Fibroblast of villous mesenchyme (primary cell): ENCODE data around the gene UBE3D. TPM values are rescaled to one million over a fixed set of nuclear protein-coding genes. Genes with fewer than 3 reads are reported as not detected.

Experiments
- DNase-seq: peaks from one replicate; pipeline ENCODE4 v3.0.0-alpha.2; 2010; ENCODE audit warnings: low read depth
- H3K4me3 ChIP-seq: 2 replicates; pipeline ENCODE4 v1.5.1; 2011; ENCODE audit warnings: low read depth, mild to moderate bottlenecking, low read length
- CTCF ChIP-seq: IDR thresholded peaks from 2 replicates; pipeline ENCODE4 v1.5.1; 2012; ENCODE audit warnings: low read depth, mild to moderate bottlenecking, low read length; ENCODE audit not compliant: insufficient read depth
- total RNA-seq: library from RNA; depleted of rRNA; stranded (reverse); fragments of >200 nt; gene quantifications from 2 replicates; pipeline ENCODE4 v1.2.3, GENCODE V29; 2012

Gene UBE3D
- total RNA-seq, 1 donor: 9.5 TPM

DNA sequence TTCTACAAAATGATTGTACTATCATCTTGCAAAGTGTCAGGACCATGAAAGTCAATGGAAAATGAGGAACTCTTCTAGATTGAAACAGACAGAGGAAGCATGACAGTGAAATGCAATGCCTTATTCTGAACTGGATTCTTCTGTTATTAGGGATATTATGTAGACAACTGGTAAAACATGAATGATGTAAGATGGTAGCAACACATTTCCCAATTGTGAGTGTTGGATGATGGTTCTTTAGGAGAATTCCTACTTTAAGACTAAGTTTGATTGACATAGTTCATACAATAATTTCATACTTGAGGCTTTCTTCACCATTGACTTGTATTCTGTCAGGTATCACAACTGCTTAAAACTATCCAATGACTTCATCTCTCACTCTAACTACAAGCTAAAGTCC, 4.5 kb downstream of the UBE3D start:
- no peak overlapping the region for H3K4me3 ChIP-seq
- no peak for DNase-seq
- TF ChIP-seq CTCF: no peak

DNA sequence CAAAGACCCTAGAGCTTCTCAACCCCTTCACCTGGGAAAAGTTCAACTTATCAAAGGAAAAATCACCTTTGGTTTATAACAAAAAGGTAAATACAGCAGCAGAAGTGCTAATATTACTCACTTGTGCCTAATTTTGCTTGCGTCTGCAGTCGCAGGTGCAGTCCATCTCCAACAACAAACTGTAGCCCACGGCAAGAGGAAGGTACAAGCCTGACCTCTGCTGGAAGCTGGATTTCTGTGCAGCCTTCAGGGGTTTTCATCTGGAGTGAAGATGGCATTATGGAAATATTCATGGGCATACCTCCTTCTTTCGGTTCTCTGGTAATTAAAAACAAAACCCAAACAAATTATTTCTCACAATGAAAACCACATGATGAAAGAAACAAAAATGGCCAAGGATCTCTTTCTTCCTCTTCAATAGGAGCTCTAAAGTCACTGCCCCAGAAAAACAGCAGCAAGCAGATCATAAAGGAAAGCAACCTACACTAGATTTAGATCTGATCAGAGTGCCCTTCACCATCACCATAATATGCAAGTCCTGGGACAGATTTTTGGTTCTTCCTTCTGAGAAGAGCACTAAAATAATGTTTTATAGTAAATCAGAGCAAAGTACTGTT, 7.8 kb downstream of the UBE3D start:
- peak; percentile 87 for TF ChIP-seq CTCF
- peak; percentile 56 for DNase-seq
- H3K4me3 ChIP-seq: no peak overlapping the region

- TF ChIP-seq CTCF: peak; percentile 80
- no peak overlapping the region for H3K4me3 ChIP-seq
- DNase-seq: peak; percentile 56
These were observed 10.2 kb downstream of the UBE3D start for GRCh38 chr6:83055366-83055964.

DNA sequence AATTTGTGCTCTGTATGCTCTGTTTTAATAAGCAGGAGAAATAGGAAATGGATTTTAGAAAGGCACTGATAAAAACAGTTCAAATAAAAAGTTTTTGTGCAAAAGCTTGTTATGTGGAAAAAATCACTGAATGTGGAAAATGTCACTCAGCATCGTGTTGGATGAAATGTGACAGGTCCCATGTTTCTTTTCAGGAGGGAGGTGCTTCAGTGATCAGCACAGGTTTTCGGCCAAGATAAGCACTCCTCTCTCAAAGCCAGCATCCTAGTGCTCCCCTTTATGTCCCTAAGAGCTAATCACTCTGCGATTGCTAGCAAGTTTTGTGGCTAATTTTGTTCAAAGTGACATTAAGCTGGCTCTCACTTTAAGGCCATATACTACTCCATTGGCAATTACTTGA, 12.0 kb downstream of the UBE3D start:
- TF ChIP-seq CTCF: no peak
- H3K4me3 ChIP-seq: no peak overlapping the region
- no peak for DNase-seq

DNA sequence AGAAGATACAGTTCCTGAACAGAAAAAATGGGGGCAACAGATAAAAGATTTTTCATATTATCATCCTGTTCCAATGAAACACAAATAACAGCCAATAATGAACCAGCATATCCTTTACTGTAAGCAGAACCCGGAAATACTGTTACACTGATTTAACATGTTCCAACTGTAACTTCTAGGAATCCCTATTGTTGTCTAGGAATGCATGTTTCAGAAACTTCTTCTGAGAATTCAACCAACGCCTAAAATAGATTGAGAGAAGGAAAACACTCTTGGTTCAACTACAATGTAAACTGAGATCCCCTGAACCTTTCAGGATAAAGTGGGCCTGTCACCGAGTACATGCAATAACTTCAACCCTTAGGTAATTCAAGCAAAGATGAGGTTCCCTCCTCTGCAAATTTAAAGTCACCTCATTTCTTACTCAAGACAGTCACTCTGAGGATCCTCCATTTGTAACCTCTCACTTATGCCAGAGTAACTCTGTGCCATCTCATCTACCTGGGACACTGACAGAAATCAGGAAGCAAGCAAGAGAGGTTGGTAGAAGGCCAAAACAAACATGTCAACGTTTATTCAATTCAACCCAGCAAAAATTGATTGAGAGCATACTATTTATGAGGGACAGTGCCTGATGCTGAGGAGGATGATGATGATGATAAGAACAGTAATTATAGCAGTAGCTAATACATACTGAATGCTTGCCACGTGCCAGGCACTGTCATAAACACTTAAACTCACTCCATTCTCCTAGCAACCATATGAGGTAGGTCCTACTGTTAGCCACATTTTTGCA, 14.1 kb downstream of the UBE3D start:
- no peak overlapping the region for H3K4me3 ChIP-seq
- TF ChIP-seq CTCF: no peak
- DNase-seq: no peak

- DNase-seq: no peak
- no peak overlapping the region for H3K4me3 ChIP-seq
- TF ChIP-seq CTCF: no peak
These were observed 18.4 kb downstream of the UBE3D start for GRCh38 chr6:83047065-83047754.
